ENCODE measurements around the gene UBR1.

DNA sequence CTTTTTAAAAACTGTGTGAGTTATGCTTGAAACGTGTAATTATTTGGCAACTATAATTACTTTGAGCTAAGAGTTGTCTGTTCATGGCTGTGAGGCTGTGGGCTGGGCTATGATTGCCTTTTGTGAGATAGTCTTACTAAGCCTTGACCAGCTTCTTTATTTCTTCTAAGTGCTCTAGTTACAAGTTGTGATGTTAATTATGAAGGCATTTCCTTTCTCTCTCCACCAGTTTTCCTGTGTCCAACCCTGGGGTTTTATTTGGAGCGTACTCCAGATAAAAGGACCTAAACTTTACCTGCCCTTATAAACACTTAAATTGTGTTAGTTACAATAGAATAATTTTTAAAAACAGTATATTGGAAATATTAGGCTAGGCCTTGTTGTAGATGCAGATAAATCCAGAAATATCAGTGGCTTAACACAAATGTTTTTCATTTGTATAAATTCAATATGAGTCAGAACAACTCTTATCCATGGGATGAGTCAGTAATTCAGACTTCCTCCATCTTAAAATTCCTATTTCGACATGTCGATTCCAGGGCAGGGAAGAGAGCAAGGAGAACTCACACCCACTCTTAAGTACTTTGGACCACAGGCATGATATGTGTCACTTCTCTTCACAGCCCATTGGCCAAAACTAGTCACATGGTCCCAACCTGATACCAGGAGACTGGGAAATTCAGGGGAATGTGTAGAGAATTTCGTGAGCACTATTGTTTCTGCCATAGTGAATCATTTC is 44.5 kb upstream of the UBR1 start:
- TF ChIP-seq EGR1 (IDR thresholded peaks at IDR 0.05) (no peak), RAD21 (IDR thresholded peaks at IDR 0.05; ENCODE audit: low read depth) (no peak)
- TF ChIP-seq, protein P1, sequence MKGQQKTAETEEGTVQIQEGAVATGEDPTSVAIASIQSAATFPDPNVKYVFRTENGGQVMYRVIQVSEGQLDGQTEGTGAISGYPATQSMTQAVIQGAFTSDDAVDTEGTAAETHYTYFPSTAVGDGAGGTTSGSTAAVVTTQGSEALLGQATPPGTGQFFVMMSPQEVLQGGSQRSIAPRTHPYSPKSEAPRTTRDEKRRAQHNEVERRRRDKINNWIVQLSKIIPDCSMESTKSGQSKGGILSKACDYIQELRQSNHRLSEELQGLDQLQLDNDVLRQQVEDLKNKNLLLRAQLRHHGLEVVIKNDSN (IDR thresholded peaks at IDR 0.05), result 0 out of 2 replicates have a peak, but pooled peaks have one; percentile 31

Data from Ishikawa (cell line).